Measurements from ENCODE around the gene GARIN5B. TPM values are rescaled to one million over a fixed set of nuclear protein-coding genes. Genes with fewer than 3 reads are reported as not detected.

The GARIN5B gene
- total RNA-seq, 1 donor from 2014 or later = not detected

GRCh38 chr19:55324662-55325061, 38.4 kb downstream of the GARIN5B start:
- DNase-seq (ENCODE audit: low read depth in 2 of 2) = no peak

GRCh38 chr19:55322204-55322885, 40.7 kb downstream of the GARIN5B start:
- DNase-seq (ENCODE audit: low read depth in 2 of 2) = no peak

GRCh38 chr19:55321466-55322137, 41.5 kb downstream of the GARIN5B start:
- no peak for DNase-seq (ENCODE audit: low read depth in 2 of 2)

GRCh38 chr19:55320844-55321419, 42.1 kb downstream of the GARIN5B start:
- DNase-seq (ENCODE audit: low read depth in 2 of 2) = no peak

- DNase-seq (ENCODE audit: low read depth in 2 of 2) = no peak
These were observed 43.3 kb downstream of the GARIN5B start for GRCh38 chr19:55319785-55320184.

- DNase-seq (ENCODE audit: low read depth in 2 of 2) = no peak
These were observed 46.4 kb downstream of the GARIN5B start for GRCh38 chr19:55316646-55317045.

- no peak for DNase-seq (ENCODE audit: low read depth in 2 of 2)
These were observed 47.0 kb downstream of the GARIN5B start for GRCh38 chr19:55315956-55316525.

- no peak for DNase-seq (ENCODE audit: low read depth in 2 of 2)
These were observed 48.7 kb downstream of the GARIN5B start for GRCh38 chr19:55314396-55314795.

- no peak for DNase-seq (ENCODE audit: low read depth in 2 of 2)
These were observed 50.2 kb downstream of the GARIN5B start for GRCh38 chr19:55312621-55313512.

- no peak for DNase-seq (ENCODE audit: low read depth in 2 of 2)
These were observed 51.3 kb downstream of the GARIN5B start for GRCh38 chr19:55311797-55312196.

GRCh38 chr19:55311397-55311796, 51.7 kb downstream of the GARIN5B start:
- no peak for DNase-seq (ENCODE audit: low read depth in 2 of 2)

GRCh38 chr19:55310498-55310897, 52.6 kb downstream of the GARIN5B start:
- no peak for DNase-seq (ENCODE audit: low read depth in 2 of 2)

GRCh38 chr19:55309448-55309847, 53.6 kb downstream of the GARIN5B start:
- no peak for DNase-seq (ENCODE audit: low read depth in 2 of 2)

- DNase-seq (ENCODE audit: low read depth in 2 of 2) = no peak
These were observed 54.8 kb downstream of the GARIN5B start for GRCh38 chr19:55308281-55308680.

GRCh38 chr19:55306712-55307111, 56.3 kb downstream of the GARIN5B start:
- DNase-seq (ENCODE audit: low read depth in 2 of 2) = no peak

- DNase-seq (ENCODE audit: low read depth in 2 of 2) = no peak
These were observed 57.0 kb downstream of the GARIN5B start for GRCh38 chr19:55305983-55306562.

- peak; percentile 21 to 44 for DNase-seq (ENCODE audit: low read depth in 2 of 2)
These were observed 57.6 kb downstream of the GARIN5B start for GRCh38 chr19:55305491-55305890.

GRCh38 chr19:55304980-55305379, 58.1 kb downstream of the GARIN5B start:
- no peak for DNase-seq (ENCODE audit: low read depth in 2 of 2)

Measured in dermis microvascular lymphatic vessel endothelial cell (primary cell).